Measurements from ENCODE around the gene SSTR3.

- TF ChIP-seq, protein P1, sequence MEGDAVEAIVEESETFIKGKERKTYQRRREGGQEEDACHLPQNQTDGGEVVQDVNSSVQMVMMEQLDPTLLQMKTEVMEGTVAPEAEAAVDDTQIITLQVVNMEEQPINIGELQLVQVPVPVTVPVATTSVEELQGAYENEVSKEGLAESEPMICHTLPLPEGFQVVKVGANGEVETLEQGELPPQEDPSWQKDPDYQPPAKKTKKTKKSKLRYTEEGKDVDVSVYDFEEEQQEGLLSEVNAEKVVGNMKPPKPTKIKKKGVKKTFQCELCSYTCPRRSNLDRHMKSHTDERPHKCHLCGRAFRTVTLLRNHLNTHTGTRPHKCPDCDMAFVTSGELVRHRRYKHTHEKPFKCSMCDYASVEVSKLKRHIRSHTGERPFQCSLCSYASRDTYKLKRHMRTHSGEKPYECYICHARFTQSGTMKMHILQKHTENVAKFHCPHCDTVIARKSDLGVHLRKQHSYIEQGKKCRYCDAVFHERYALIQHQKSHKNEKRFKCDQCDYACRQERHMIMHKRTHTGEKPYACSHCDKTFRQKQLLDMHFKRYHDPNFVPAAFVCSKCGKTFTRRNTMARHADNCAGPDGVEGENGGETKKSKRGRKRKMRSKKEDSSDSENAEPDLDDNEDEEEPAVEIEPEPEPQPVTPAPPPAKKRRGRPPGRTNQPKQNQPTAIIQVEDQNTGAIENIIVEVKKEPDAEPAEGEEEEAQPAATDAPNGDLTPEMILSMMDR (IDR thresholded peaks at IDR 0.05): no peak
- TF ChIP-seq REST (IDR thresholded peaks at IDR 0.05; ENCODE audit: insufficient read depth in 1 of 2, low read depth in 2 of 2, low read length in 1 of 2) (no peak), POLR2AphosphoS5 (IDR thresholded peaks at IDR 0.05; ENCODE audit: low read depth, low read length) (no peak), TCF7L2 (IDR thresholded peaks at IDR 0.05; ENCODE audit: low read depth, low read length) (no peak)
Measured at GRCh38 chr22:37230673-37231405, 18.6 kb upstream of the SSTR3 start.

All from Panc1 (cell line).